ENCODE measurements around the gene CHD1.

The CHD1 gene

DNA sequence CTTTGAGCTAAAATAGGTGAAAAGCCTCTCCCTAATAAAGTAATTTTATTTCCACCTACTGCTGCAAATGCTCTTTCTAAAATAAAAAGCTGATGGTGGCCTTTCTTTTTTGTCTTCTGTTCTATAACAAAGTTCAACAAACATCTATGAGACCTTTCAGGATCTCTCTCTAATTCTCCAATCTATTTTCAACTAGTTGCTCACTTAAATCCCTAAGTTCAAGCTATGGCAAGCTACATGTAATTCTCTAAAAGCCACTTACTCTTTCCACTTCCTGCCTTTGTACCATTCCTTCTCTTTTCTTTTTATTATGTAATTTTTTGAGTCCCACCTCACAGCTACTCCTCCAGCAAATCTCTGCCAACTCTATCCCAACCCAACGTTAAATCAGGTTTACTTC, 20.9 kb downstream of the CHD1 start:
- WGBS, 2 donors (ENCODE audit: extremely low coverage in 2 of 2, insufficient read length in 2 of 2, insufficient replicate concordance in 1 of 2): no CpG with 5 or more reads among the region's 1 CpG
- H2BK5ac ChIP-seq (ENCODE audit: low read length): no peak overlapping the region
- no peak overlapping the region for H3K4me3 ChIP-seq (ENCODE audit: low read length in 2 of 2)
- no peak overlapping the region for H4K8ac ChIP-seq (ENCODE audit: low read depth, low read length)
- no peak overlapping the region for H4K91ac ChIP-seq (ENCODE audit: low read depth, low read length, poor library complexity)
- H2AFZ ChIP-seq (ENCODE audit: low read length): no peak overlapping the region
- no peak overlapping the region for H2AK5ac ChIP-seq (ENCODE audit: low read depth, low read length)
- DNase-seq (ENCODE audit: low spot score): no peak
- peaks cover 5 to 88% of the 10 kb centered on the region in 2 donors for H3K36me3 ChIP-seq (replicated peaks in 1 of 2; ENCODE audit: control insufficient read depth in 2 of 2, insufficient read depth in 2 of 2, low read length in 2 of 2)
- H3K4me2 ChIP-seq (ENCODE audit: insufficient read depth, low read length, poor library complexity, severe bottlenecking): no peak overlapping the region
- H2BK120ac ChIP-seq (ENCODE audit: low read depth, low read length): no peak overlapping the region
- H3K27me3 ChIP-seq (ENCODE audit: control insufficient read depth in 3 of 3, insufficient read depth in 3 of 3, low read depth in 1 of 3, low read length in 3 of 3): no peaks in the 10 kb centered on the region
- H2BK15ac ChIP-seq (ENCODE audit: low read length): no peak overlapping the region
- H3K18ac ChIP-seq (ENCODE audit: low read length): no peak overlapping the region
- no peak overlapping the region for H3K4ac ChIP-seq (ENCODE audit: low read length)
- no peaks in the 10 kb centered on the region for H3K9me3 ChIP-seq (replicated peaks in 1 of 2; ENCODE audit: control insufficient read depth in 2 of 2, insufficient read depth in 1 of 2, low read depth in 1 of 2, low read length in 2 of 2)
- H3K14ac ChIP-seq (ENCODE audit: low read length): no peak overlapping the region
- H3K4me1 ChIP-seq (ENCODE audit: control insufficient read depth in 2 of 2, insufficient read depth in 1 of 2, low read depth in 1 of 2, low read length in 2 of 2): peaks cover 0 to 11% of the 10 kb centered on the region in 2 donors
- H2BK12ac ChIP-seq (ENCODE audit: low read length): no peak overlapping the region
- H3K9ac ChIP-seq (ENCODE audit: low read depth, low read length, poor library complexity): no peak overlapping the region
- H3K23ac ChIP-seq (ENCODE audit: low read depth, low read length, poor library complexity): no peak overlapping the region
- H3K79me1 ChIP-seq (ENCODE audit: low read depth, low read length): no peaks in the 10 kb centered on the region
- H3K27ac ChIP-seq (replicated peaks; ENCODE audit: low read length): no peak overlapping the region

DNA sequence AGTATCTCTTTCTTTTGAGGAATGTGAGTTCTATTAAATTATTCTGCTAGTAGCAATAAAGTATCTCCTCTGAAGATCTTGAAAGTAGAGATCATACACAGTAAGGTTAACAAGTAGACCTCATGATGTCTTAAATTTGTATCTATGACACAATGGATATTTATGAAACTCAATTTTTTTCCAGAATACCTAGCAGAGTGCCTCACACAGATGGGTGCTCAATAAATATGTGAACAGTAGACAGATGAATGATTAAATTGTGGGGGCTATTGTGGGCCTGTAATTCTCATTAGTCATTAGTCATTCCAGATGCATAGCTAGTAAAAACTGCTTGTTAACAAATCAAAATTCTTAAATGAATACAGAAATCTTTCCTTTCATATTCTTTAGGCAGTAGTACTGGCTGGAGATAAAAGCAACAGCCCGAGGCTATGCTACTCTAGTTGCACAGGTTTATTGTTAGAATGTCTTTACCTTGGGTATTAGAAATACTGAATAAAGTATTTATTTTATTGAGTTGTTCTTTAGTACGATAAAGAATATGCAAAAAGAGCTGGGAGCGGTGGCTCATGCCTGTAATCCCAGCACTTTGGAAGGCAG, 22.0 kb downstream of the CHD1 start:
- no peak overlapping the region for H2AFZ ChIP-seq (ENCODE audit: low read length)
- H3K14ac ChIP-seq (ENCODE audit: low read length): no peak overlapping the region
- WGBS, 2 donors (ENCODE audit: extremely low coverage in 2 of 2, insufficient read length in 2 of 2, insufficient replicate concordance in 1 of 2): no CpG with 5 or more reads among the region's 3 CpGs
- no peak overlapping the region for H3K4me2 ChIP-seq (ENCODE audit: insufficient read depth, low read length, poor library complexity, severe bottlenecking)
- no peak overlapping the region for H3K9ac ChIP-seq (ENCODE audit: low read depth, low read length, poor library complexity)
- no peaks in the 10 kb centered on the region for H3K27me3 ChIP-seq (ENCODE audit: control insufficient read depth in 3 of 3, insufficient read depth in 3 of 3, low read depth in 1 of 3, low read length in 3 of 3)
- H3K4ac ChIP-seq (ENCODE audit: low read length): no peak overlapping the region
- no peak overlapping the region for H2BK15ac ChIP-seq (ENCODE audit: low read length)
- H3K36me3 ChIP-seq (replicated peaks in 1 of 2; ENCODE audit: control insufficient read depth in 2 of 2, insufficient read depth in 2 of 2, low read length in 2 of 2): peaks cover 5 to 88% of the 10 kb centered on the region in 2 donors
- no peak overlapping the region for H4K91ac ChIP-seq (ENCODE audit: low read depth, low read length, poor library complexity)
- DNase-seq (ENCODE audit: low spot score): no peak
- H3K4me3 ChIP-seq (ENCODE audit: low read length in 2 of 2): no peak overlapping the region
- no peak overlapping the region for H4K8ac ChIP-seq (ENCODE audit: low read depth, low read length)
- no peak overlapping the region for H2BK120ac ChIP-seq (ENCODE audit: low read depth, low read length)
- no peak overlapping the region for H2BK12ac ChIP-seq (ENCODE audit: low read length)
- H3K18ac ChIP-seq (ENCODE audit: low read length): no peak overlapping the region
- no peak overlapping the region for H3K23ac ChIP-seq (ENCODE audit: low read depth, low read length, poor library complexity)
- peaks cover 0 to 8% of the 10 kb centered on the region in 2 donors for H3K4me1 ChIP-seq (ENCODE audit: control insufficient read depth in 2 of 2, insufficient read depth in 1 of 2, low read depth in 1 of 2, low read length in 2 of 2)
- H2AK5ac ChIP-seq (ENCODE audit: low read depth, low read length): no peak overlapping the region
- H3K79me1 ChIP-seq (ENCODE audit: low read depth, low read length): no peaks in the 10 kb centered on the region
- no peak overlapping the region for H3K27ac ChIP-seq (replicated peaks; ENCODE audit: low read length)
- H2BK5ac ChIP-seq (ENCODE audit: low read length): no peak overlapping the region
- H3K9me3 ChIP-seq (replicated peaks in 1 of 2; ENCODE audit: control insufficient read depth in 2 of 2, insufficient read depth in 1 of 2, low read depth in 1 of 2, low read length in 2 of 2): no peaks in the 10 kb centered on the region

DNA sequence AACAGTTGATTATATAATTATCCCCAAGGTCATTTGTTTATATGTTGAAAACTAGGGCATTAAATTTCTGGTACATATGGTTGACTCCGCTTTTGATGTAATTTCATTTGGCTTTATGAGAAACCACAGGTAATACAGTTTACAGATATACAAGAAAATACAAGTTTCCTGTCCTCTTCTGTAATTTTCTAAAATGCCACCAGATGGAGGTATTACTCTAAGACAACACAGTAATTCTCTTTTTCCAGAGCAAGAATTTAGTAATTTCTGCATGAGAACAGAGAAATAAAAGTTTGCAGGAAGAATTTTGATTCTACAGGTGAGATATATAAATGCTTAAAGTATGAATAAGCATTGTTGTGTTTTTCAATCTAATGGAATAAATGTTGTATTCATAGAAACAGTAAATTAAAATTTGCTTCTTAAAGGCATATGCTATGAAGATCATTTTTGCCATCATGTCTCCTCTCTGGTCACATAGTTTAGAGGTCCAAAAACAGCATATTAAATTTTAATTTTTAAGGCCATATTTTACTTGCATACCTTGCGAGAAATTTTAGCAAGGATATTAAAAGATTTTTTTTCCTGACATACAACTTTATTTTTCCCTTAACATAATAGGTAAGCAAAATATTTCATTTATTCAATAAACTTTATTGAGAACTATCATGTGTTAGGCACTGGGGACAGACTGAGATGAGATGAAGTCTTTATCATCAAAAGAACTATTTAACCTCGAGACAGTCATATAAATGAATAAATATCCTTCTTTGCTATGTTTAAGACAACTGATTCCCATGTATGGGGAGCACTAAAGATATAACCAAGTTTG, 22.7 kb downstream of the CHD1 start:
- H3K4me2 ChIP-seq (ENCODE audit: insufficient read depth, low read length, poor library complexity, severe bottlenecking): no peak overlapping the region
- no peak overlapping the region for H2AFZ ChIP-seq (ENCODE audit: low read length)
- no peak overlapping the region for H2BK15ac ChIP-seq (ENCODE audit: low read length)
- H3K4ac ChIP-seq (ENCODE audit: low read length): no peak overlapping the region
- no peak overlapping the region for H2BK5ac ChIP-seq (ENCODE audit: low read length)
- no peak overlapping the region for H4K91ac ChIP-seq (ENCODE audit: low read depth, low read length, poor library complexity)
- H3K27me3 ChIP-seq (ENCODE audit: control insufficient read depth in 3 of 3, insufficient read depth in 3 of 3, low read depth in 1 of 3, low read length in 3 of 3): no peaks in the 10 kb centered on the region
- H3K36me3 ChIP-seq (replicated peaks in 1 of 2; ENCODE audit: control insufficient read depth in 2 of 2, insufficient read depth in 2 of 2, low read length in 2 of 2): peaks cover 5 to 92% of the 10 kb centered on the region in 2 donors
- H3K9ac ChIP-seq (ENCODE audit: low read depth, low read length, poor library complexity): no peak overlapping the region
- H3K27ac ChIP-seq (replicated peaks; ENCODE audit: low read length): no peak overlapping the region
- H3K4me1 ChIP-seq (ENCODE audit: control insufficient read depth in 2 of 2, insufficient read depth in 1 of 2, low read depth in 1 of 2, low read length in 2 of 2): peaks cover 0 to under 1% of the 10 kb centered on the region in 2 donors
- H3K9me3 ChIP-seq (replicated peaks in 1 of 2; ENCODE audit: control insufficient read depth in 2 of 2, insufficient read depth in 1 of 2, low read depth in 1 of 2, low read length in 2 of 2): no peaks in the 10 kb centered on the region
- H3K23ac ChIP-seq (ENCODE audit: low read depth, low read length, poor library complexity): no peak overlapping the region
- H3K4me3 ChIP-seq (ENCODE audit: low read length in 2 of 2): no peak overlapping the region
- no peaks in the 10 kb centered on the region for H3K79me1 ChIP-seq (ENCODE audit: low read depth, low read length)
- H4K8ac ChIP-seq (ENCODE audit: low read depth, low read length): no peak overlapping the region
- H2AK5ac ChIP-seq (ENCODE audit: low read depth, low read length): no peak overlapping the region
- no peak overlapping the region for H3K14ac ChIP-seq (ENCODE audit: low read length)
- no peak overlapping the region for H2BK12ac ChIP-seq (ENCODE audit: low read length)
- peak; percentile 17 for DNase-seq (ENCODE audit: low spot score)
- H3K18ac ChIP-seq (ENCODE audit: low read length): no peak overlapping the region
- H2BK120ac ChIP-seq (ENCODE audit: low read depth, low read length): no peak overlapping the region
- WGBS, 2 donors (ENCODE audit: extremely low coverage in 2 of 2, insufficient read length in 2 of 2, insufficient replicate concordance in 1 of 2): no CpG with 5 or more reads among the region's 3 CpGs

DNA sequence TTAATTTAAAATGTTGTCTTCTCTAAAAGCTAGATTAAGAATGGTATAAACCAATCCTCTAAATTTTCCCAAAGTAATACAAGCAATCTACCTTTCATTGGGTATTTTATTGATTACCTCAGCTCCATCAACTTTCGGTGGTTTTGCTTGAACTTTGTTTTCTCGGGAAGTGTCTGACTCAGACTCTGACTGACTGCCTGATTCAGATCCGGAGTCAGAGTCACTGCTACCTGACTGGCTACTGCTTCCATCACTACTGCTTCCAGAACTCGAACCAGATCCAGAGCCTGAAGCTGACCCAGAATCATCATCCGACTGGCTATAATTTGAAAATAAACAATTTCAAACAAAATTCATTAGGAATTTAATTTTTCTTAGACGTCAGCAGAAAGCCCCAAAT, 24.0 kb downstream of the CHD1 start:
- no peak overlapping the region for H3K23ac ChIP-seq (ENCODE audit: low read depth, low read length, poor library complexity)
- no peak overlapping the region for H2AK5ac ChIP-seq (ENCODE audit: low read depth, low read length)
- H3K9ac ChIP-seq (ENCODE audit: low read depth, low read length, poor library complexity): no peak overlapping the region
- H3K14ac ChIP-seq (ENCODE audit: low read length): no peak overlapping the region
- H2BK5ac ChIP-seq (ENCODE audit: low read length): no peak overlapping the region
- no peak overlapping the region for H4K91ac ChIP-seq (ENCODE audit: low read depth, low read length, poor library complexity)
- H3K4ac ChIP-seq (ENCODE audit: low read length): no peak overlapping the region
- DNase-seq (ENCODE audit: low spot score): no peak
- no peak overlapping the region for H2AFZ ChIP-seq (ENCODE audit: low read length)
- WGBS, 2 donors (ENCODE audit: extremely low coverage in 2 of 2, insufficient read length in 2 of 2, insufficient replicate concordance in 1 of 2): no CpG with 5 or more reads among the region's 6 CpGs
- no peak overlapping the region for H3K4me2 ChIP-seq (ENCODE audit: insufficient read depth, low read length, poor library complexity, severe bottlenecking)
- H2BK120ac ChIP-seq (ENCODE audit: low read depth, low read length): no peak overlapping the region
- no peak overlapping the region for H2BK12ac ChIP-seq (ENCODE audit: low read length)
- H3K27ac ChIP-seq (replicated peaks; ENCODE audit: low read length): no peak overlapping the region
- H3K9me3 ChIP-seq (replicated peaks in 1 of 2; ENCODE audit: control insufficient read depth in 2 of 2, insufficient read depth in 1 of 2, low read depth in 1 of 2, low read length in 2 of 2): no peaks in the 10 kb centered on the region
- peaks cover 7 to 93% of the 10 kb centered on the region in 2 donors for H3K36me3 ChIP-seq (replicated peaks in 1 of 2; ENCODE audit: control insufficient read depth in 2 of 2, insufficient read depth in 2 of 2, low read length in 2 of 2)
- no peaks in the 10 kb centered on the region for H3K79me1 ChIP-seq (ENCODE audit: low read depth, low read length)
- no peak overlapping the region for H3K4me3 ChIP-seq (ENCODE audit: low read length in 2 of 2)
- H3K18ac ChIP-seq (ENCODE audit: low read length): no peak overlapping the region
- H2BK15ac ChIP-seq (ENCODE audit: low read length): no peak overlapping the region
- no peaks in the 10 kb centered on the region for H3K4me1 ChIP-seq (ENCODE audit: control insufficient read depth in 2 of 2, insufficient read depth in 1 of 2, low read depth in 1 of 2, low read length in 2 of 2)
- no peaks in the 10 kb centered on the region for H3K27me3 ChIP-seq (ENCODE audit: control insufficient read depth in 3 of 3, insufficient read depth in 3 of 3, low read depth in 1 of 3, low read length in 3 of 3)
- no peak overlapping the region for H4K8ac ChIP-seq (ENCODE audit: low read depth, low read length)
